HG02981 (cell line): ENCODE measurements around the gene CDK5RAP2.

ENCODE experiments used
- ATAC-seq: cut with Tn5 transposase; IDR thresholded peaks from one replicate; pipeline ENCODE4 v1.9.1; 2021; ENCODE audit warnings: mild to moderate bottlenecking, moderate library complexity; ENCODE audit not compliant: unreplicated experiment

Gene CDK5RAP2

GRCh38 chr9:120439926-120440325 lies 140.0 kb downstream of the CDK5RAP2 start:
- no peak for ATAC-seq

GRCh38 chr9:120438836-120439546 lies 141.0 kb downstream of the CDK5RAP2 start:
- peak; percentile 50 for ATAC-seq

- no peak for ATAC-seq
Measured at GRCh38 chr9:120438111-120438510, 141.9 kb downstream of the CDK5RAP2 start.

DNA sequence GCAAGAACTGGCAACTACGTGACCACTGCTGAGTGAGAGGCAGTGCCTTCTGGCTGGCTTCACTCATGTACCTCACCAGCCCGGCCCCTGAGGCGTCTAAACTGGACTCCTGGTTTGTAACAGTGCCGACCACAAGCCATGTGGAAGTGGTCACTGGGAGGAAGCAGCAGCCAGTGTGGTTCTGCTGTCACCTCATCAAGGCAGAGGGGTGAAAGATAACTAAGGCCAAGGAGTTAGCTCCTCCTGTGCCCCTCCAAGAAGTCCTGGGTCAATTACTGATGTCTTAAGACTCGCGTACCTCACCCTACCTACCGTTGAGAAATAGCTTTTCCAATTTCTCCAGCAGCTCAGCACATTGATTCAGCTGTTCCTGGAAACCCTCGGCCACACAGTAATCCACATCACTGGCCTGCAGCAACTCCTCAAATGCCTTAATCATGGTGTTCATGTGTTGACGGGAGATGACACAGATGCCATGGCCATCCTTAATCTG lies 142.9 kb downstream of the CDK5RAP2 start:
- no peak for ATAC-seq

DNA sequence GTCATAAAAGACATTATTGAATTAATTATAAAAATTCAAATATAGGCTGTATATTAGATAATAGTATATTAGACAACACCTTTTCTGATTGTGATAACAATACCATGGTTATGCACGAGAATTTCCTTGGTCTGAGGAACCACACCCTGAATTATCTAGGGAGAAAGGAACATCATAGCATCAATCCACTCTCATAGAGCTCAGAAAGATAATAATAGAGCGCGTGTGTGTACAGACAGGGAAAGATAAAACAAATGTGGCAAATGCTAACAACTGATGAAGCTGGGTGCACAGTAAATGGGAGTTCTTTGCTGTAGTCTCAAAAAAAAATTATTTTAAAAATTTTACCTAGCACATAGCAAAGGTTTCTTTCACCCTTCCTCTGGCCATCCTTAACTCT lies 143.5 kb downstream of the CDK5RAP2 start:
- no peak for ATAC-seq

- no peak for ATAC-seq
Measured at GRCh38 chr9:120435091-120435490, 144.9 kb downstream of the CDK5RAP2 start.

- ATAC-seq, result no peak
Measured at GRCh38 chr9:120434532-120434931, 145.4 kb downstream of the CDK5RAP2 start.

- ATAC-seq, result no peak
Measured at GRCh38 chr9:120433701-120434100, 146.3 kb downstream of the CDK5RAP2 start.

DNA sequence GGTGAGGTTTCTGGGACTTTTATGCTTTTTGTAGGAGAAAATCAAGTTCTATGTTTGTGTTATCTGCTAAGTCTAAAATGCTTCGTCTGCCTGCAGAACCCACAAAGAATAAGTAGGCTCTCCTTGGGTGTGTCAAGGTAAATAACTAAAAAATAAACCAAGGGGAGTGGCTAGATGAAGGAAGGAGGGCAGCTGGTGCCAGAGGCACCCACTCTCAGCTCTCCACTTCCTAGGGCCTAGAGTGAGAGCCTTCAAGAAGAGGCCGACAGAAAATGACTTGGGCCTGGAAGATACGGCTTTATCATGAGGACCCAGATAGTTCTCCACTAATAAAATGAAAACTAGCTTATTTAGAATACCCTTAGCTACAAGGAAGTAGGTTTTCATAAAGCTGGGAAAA lies 147.4 kb downstream of the CDK5RAP2 start:
- ATAC-seq, result no peak

GRCh38 chr9:120431268-120431667 lies 148.7 kb downstream of the CDK5RAP2 start:
- no peak for ATAC-seq

DNA sequence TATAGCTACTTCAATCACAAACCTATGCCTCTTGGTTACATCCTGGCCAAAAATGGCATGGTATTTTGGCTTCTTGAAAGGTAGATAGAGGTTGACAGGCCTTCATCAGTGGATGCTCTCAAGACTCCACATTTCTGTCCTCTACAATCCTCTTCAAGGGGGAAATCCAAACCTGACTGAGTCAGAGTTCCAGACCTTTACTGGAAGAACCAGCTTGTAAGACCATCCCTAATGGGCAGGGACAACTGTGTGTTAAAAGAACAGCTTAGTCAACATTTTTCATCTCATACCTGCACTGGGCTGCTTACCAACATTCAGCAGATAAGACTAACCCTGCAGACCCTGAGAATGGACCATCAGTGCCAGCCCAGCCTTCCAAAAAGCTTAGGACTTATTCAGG lies 155.7 kb downstream of the CDK5RAP2 start:
- ATAC-seq, result no peak

GRCh38 chr9:120423812-120424211 lies 156.2 kb downstream of the CDK5RAP2 start:
- no peak for ATAC-seq

DNA sequence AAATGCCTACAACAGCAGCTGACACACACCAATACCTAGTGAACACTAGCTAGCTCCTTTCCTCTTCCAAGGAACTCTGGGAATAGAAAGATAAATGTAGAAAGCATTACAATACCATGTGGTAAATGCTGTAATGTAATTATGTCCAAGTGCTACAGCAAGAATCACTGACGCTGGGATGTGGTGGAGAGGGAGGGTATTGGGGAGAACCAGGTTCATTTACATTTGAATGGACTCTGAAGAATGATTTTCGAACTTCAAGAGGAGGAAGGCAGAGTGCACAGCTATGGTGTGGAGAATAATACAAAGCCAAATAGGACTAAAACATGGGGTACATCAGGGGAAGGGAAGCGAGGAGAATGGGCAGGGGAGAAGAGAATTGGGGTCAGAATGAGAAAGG lies 158.0 kb downstream of the CDK5RAP2 start:
- no peak for ATAC-seq

DNA sequence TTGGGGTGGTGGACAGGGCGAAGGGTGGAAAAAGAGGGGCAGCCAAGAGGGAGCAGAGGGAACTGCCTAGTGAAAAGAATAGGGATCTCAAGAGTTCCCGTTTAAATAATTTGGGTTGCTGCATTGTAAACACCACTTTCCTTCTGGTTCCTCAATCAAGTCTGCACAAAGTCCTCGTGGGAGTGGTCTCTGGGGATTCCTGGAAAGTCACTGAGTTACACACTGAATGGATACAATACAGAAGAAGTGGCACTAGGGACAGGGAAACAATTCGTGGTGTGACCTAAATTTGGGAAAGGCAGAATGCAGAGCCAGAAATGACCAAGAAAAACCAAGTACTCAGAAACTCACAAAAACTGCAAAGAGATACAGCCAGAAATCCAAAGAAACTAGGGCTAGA lies 161.7 kb downstream of the CDK5RAP2 start:
- ATAC-seq, result no peak

DNA sequence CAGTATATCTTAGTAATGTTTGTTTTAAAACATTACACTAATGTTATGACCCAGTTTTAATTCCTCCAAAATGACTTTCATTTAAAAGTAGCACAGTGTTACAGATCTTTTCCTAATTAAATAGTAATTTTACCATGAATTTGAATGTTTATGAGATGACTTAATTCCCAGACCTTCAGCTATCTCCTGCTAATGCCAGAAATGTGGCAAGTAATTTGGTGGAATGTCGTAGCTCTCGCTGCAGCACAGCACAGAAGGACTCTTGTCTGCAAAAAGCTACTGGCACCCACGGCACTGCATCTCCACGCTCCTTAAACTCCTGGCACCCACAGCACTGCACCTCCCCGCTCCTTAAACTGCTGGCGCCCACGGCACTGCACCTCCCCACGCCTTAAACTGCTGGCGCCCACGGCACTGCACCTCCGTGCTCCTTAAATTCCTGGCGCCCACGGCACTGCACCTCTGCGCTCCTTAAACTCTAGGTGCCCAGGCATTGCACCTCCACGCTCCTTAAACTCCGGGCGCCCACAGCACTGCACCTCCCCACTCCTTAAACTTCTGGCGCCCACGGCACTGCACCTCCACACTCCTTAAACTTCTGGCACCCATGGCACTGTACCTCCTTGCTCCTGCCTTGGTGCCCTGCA lies 163.1 kb downstream of the CDK5RAP2 start:
- no peak for ATAC-seq

DNA sequence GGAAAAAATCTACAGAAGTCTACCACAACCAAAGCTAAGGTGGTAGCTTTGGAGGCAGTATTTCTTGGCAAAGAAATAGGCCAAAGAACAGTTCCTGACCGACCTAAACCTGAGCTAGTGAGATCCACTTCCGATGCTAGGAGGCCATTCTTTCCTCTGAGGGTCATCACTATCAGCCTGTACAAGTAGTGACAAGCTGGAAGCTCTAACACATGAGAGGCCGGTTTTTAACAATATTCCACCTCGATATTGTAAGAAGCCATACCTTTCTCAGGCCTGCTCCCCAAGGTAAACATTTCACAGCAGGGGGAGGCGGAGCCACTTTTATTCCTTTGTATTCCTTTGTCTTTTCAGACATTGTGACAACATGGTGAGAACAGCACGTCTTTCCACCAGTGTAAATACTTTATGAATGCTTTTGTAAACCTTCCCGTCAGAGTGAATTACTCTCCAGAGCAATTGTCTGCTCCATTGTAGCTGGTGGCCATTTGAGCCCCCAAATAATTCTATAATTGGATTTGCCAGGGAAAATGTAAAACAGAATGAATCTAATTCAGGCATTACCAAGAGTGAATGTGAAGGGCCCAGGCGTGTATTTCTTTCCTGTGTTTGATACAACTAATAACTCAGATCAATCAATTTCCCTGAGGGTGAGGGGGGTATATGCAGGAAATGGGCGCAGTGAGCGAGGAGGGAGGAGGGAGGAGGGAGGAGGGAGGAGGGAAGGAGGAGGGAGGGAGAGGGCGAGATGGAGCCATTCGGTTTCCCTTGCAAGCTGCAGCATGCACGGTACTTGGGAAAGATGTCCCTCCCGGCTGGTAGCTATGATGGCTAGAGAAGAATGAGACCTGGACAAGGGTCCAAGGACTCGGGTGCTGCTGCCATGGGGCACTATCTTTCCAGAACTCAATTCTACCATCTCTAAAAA lies 166.6 kb downstream of the CDK5RAP2 start:
- no peak for ATAC-seq

GRCh38 chr9:120412425-120412951 lies 167.5 kb downstream of the CDK5RAP2 start:
- no peak for ATAC-seq

DNA sequence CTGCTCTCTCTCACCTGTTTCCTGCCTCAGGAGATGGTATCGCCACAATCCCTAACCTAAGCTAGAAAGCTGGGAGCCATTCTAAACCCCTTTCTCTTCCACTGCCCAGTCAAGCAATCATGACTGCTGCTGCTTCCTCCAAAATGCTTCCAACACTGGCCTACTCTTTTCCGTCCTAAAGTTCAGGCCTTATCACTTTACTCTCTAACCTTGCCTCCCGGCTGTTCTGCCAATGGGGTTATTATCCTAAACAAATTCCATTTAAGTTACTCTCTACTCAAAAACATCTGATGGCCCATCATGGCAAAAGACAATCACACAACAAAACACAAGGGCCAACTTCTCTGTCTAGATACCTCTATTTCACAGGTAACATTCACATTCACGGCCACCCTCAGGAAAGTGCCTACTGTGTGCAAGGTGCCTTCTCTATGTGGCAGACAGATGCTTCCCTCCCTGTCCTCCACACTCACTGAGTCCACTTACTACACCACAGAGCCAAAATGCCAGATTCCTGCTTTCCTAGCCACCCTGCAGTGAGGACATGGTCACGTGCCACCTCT lies 168.0 kb downstream of the CDK5RAP2 start:
- ATAC-seq, result no peak

DNA sequence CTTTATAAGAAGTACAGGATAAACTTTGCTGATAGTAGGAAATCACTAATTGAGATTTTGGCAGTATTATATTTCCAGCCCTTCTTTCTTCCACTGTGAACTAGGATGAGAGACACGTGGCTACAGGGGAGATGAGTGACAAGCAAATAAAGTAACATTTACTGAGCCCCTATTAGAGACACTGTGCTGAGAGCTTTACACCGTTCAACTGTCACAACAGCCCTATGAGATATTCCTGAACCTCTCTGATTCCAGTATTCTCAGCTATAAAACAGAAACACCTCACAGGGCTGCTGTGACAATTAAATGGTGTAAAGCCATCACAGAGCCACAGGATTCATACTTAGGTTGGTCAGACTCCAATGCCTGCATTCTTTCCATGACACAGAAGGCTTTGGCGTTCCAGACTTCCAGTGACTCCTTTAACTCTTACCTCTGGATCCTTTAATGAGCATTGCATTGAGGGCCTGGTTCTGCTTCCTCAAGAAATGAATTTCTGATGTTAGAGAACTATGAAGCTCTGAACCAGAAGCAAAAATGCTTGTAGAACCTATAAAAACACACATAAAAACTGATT lies 169.0 kb downstream of the CDK5RAP2 start:
- ATAC-seq, result no peak

GRCh38 chr9:120408680-120409258 lies 171.2 kb downstream of the CDK5RAP2 start:
- ATAC-seq, result no peak
